Testis (tissue), 2 donors: ENCODE data around the gene SERPINB2.

Source experiments
- POLR2A ChIP-seq: fragments of 450-650 bp; IDR thresholded peaks from one replicate; pipeline ENCODE4 v1.6.1; 2017; ENCODE audit warnings: antibody characterized with exemption, mild to moderate bottlenecking, moderate library complexity
- TF ChIP-seq, protein P1 (sequence below), 3 experiments: fragments of 450-650 bp in 2 of 3; fragments of 200-600 bp in 1 of 3; sonication (generic) in 1 of 3; IDR thresholded peaks; one replicate each; pipeline ENCODE4 v1.5.1; 2016 to 2019; ENCODE audit warnings: antibody characterized with exemption in 3 of 3, mild to moderate bottlenecking in 2 of 3, moderate library complexity in 1 of 3

DNA sequence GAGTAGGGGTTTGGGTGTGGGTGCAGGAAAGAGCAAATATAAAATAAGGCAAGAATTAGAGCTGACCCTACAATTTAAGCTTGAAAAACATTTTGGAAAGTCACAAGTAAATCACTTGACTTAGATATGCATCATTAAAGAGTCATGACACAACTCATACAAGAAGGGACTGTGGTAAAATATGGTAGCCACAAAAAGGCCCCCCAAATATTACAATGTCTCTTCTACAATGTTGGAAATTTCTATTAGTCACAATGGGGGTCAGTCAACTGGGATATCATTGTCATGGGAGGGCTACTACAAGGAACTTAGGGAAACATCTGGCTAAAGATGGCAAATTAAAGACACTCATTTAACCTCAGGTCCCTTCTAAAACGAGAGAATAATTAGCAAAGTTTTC, 15.7 kb upstream of the SERPINB2 start:
- TF ChIP-seq, protein P1, sequence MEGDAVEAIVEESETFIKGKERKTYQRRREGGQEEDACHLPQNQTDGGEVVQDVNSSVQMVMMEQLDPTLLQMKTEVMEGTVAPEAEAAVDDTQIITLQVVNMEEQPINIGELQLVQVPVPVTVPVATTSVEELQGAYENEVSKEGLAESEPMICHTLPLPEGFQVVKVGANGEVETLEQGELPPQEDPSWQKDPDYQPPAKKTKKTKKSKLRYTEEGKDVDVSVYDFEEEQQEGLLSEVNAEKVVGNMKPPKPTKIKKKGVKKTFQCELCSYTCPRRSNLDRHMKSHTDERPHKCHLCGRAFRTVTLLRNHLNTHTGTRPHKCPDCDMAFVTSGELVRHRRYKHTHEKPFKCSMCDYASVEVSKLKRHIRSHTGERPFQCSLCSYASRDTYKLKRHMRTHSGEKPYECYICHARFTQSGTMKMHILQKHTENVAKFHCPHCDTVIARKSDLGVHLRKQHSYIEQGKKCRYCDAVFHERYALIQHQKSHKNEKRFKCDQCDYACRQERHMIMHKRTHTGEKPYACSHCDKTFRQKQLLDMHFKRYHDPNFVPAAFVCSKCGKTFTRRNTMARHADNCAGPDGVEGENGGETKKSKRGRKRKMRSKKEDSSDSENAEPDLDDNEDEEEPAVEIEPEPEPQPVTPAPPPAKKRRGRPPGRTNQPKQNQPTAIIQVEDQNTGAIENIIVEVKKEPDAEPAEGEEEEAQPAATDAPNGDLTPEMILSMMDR (IDR thresholded peaks at IDR 0.05), result no peak
- TF ChIP-seq POLR2A, result no peak
